Stomach (tissue), 9 donors: ENCODE results near the gene SEC24D. TPM values are rescaled to one million over a fixed set of nuclear protein-coding genes. Genes with fewer than 3 reads are reported as not detected.

Experiments used
- DNase-seq, 2 donors: peaks; one replicate each; pipeline versions ENCODE4 v3.0.0 to v3.0.0-alpha.2; 2013 to 2019
- H3K27ac ChIP-seq, 5 donors: fragments of 200-600 bp in 4 of 5; sonication (generic) in 4 of 5; one replicate each; pipeline ENCODE4 v1.5.1; 2013 to 2019; ENCODE audit warnings: mild to moderate bottlenecking in 1 of 5, moderate library complexity in 1 of 5
- H3K27me3 ChIP-seq, 3 donors: fragments of 200-600 bp; sonication (generic); one replicate each; pipeline ENCODE4 v1.5.1; 2017 to 2019; ENCODE audit warnings: mixed run types in 1 of 3
- H3K36me3 ChIP-seq, 4 donors: fragments of 200-600 bp; sonication (generic); 1 replicate in 3 of 4; 2 replicates in 1 of 4; pipeline ENCODE4 v1.5.1; 2016 to 2019
- H3K4me1 ChIP-seq, 4 donors: fragments of 200-600 bp; sonication (generic); one replicate each; pipeline ENCODE4 v1.5.1; 2016 to 2019
- H3K4me3 ChIP-seq, 4 donors: fragments of 200-600 bp; sonication (generic) in 3 of 4; one replicate each; pipeline ENCODE4 v1.5.1; 2016 to 2019; ENCODE audit warnings: mild to moderate bottlenecking in 1 of 4
- H3K9me3 ChIP-seq, 4 donors: fragments of 200-600 bp; sonication (generic); one replicate each; pipeline ENCODE4 v1.5.1; 2016 to 2019
- CTCF ChIP-seq, 7 experiments: fragments of 450-650 bp in 4 of 7; fragments of 200-600 bp in 3 of 7; sonication (generic) in 3 of 7; IDR thresholded peaks; one replicate each; pipeline ENCODE4 v1.5.1; 2016 to 2019; ENCODE audit warnings: antibody characterized with exemption in 7 of 7, control low read depth in 2 of 7, mild to moderate bottlenecking in 1 of 7
- EP300 ChIP-seq: sonication (generic); formaldehyde crosslinking; IDR thresholded peaks from one replicate; pipeline ENCODE4 v1.6.1; 2017; ENCODE audit warnings: antibody characterized with exemption
- POLR2A ChIP-seq, 4 donors: fragments of 450-650 bp; IDR thresholded peaks; one replicate each; pipeline ENCODE4 v1.6.1; 2016; ENCODE audit warnings: antibody characterized with exemption in 4 of 4, control low read depth in 2 of 4, mild to moderate bottlenecking in 1 of 4, moderate library complexity in 1 of 4
- POLR2AphosphoS5 ChIP-seq, 3 donors: sonication (generic); formaldehyde crosslinking; IDR thresholded peaks; one replicate each; pipeline ENCODE4 v1.6.1; 2016; ENCODE audit warnings: antibody characterized with exemption in 3 of 3
- WGBS, 5 donors: extraction: QIAGEN DNeasy Blood & Tissue Kit in 3 of 5; methylation state at CpG; one replicate each; pipeline versions ENCODE4 v1.1.5 to v1.1.7; 2013 to 2018; 5-methylcytosine and 5-hydroxymethylcytosine counted together
- intact Hi-C: fragments of 100-400 bp; cut with DNase I; formaldehyde crosslinking; loops from one replicate; pipeline ENCODE4 v1.15.1; 2023; ENCODE audit warnings: low total_unique reads
- polyA plus RNA-seq, 3 donors: library from polyadenylated mRNA; stranded (reverse); fragments of 200-250 nt; gene quantifications; one replicate each; pipeline ENCODE4 v1.2.3, GENCODE V29; 2013
- total RNA-seq, 5 donors: library from RNA; depleted of rRNA; stranded (reverse); fragments of >200 nt; gene quantifications; one replicate each; pipeline versions ENCODE4 v1.1.0 to v1.2.3, GENCODE V29; 2014 to 2016
- donor health status: healthy with polysubstance abuse.
- donor health status: Bipolar disorder and iron deficiency.
- donor health status: healthy.

Gene SEC24D
- total and polyA plus RNA-seq, 8 donors = 6.7 to 132 (median 29.0) TPM

DNA sequence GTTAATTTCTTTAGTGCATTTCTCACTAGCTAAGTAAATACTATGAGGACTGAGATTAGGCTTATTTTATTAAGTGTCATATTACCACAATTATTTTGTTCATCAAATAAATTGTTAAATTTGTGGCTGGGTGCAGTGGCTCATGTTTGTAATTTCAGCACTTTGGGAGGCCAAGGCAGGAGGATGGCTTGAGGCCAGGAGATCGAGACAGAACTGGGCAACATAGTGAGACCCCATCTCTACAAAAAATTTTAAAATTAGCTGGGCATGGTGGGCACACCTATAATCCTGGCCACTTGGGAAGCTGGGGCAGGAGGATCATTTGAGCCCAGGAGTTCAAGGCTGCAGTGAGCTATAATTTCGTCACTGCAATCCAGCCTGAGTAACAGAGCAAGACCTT, 6.8 kb downstream of the SEC24D start:
- 87 to 98% (median 91%) methylated on average over 2 of the region's 2 CpGs for WGBS, 5 donors
- intact Hi-C loops = no loop called here
- TF ChIP-seq EP300 = no peak
- TF ChIP-seq CTCF (IDR thresholded peaks at IDR 0.05) = no peak
- TF ChIP-seq POLR2A (IDR thresholded peaks at IDR 0.05) = no peak
- TF ChIP-seq POLR2AphosphoS5 (IDR thresholded peaks at IDR 0.05) = no peak

DNA sequence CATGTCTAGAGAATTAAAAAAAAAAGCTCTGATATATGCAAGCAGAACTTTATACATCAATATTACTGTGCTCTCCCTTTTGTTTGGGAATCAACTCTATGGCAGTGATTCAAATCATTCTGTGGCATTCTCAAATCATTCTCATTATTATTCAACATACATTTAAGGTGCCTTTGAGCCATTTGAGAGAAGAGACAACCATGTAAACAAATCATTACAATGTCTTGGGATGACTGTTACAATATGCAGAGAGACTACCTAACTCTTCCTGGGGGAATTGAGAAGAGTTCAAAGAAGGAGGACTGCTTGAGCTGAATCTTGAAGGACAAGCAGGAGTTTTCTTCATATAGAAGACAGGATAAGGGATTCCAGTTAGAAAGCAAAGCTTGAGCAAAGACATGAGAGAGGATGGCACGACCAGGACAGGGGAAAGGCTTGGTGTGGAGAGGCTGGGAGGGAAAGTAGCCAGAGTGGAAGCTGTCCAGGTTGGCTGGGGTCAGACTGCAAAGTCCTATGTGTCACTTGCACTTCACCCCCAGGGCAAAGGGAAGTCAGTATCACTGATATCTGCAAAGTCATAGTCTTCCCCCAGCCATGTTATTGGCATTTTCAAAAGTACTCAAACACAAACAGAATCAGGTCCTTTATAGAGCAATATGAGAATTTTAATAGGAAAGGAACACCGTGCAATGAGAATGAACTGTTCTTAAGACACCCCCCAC, 9.0 kb downstream of the SEC24D start:
- DNase-seq = no peak
- H3K4me3 ChIP-seq = no peak overlapping the region
- H3K27ac ChIP-seq = no peak overlapping the region
- WGBS, 5 donors = 66 to 82% (median 75%) methylated on average over 2 of the region's 2 CpGs
- no peaks in the 10 kb centered on the region for H3K9me3 ChIP-seq
- TF ChIP-seq POLR2AphosphoS5 (IDR thresholded peaks at IDR 0.05) (no peak), CTCF (IDR thresholded peaks at IDR 0.05) (no peak), POLR2A (IDR thresholded peaks at IDR 0.05) (no peak), EP300 (no peak)
- H3K4me1 ChIP-seq = peaks cover 36 to 95% (median 69%) of the 10 kb centered on the region in 4 donors
- H3K36me3 ChIP-seq = peaks cover 6 to 61% (median 54%) of the 10 kb centered on the region in 4 donors
- intact Hi-C loops = no loop called here
- no peaks in the 10 kb centered on the region for H3K27me3 ChIP-seq

More for the DNA sequence above, 6.8 kb downstream of the SEC24D start:
- Histone ChIP-seq H3K27ac (no peak overlapping the region), H3K4me1 (peaks cover 30 to 95% (median 67%) of the 10 kb centered on the region in 4 donors), H3K9me3 (no peaks in the 10 kb centered on the region), H3K36me3 (peaks cover 18 to 56% (median 53%) of the 10 kb centered on the region in 4 donors), H3K4me3 (no peak overlapping the region), H3K27me3 (no peaks in the 10 kb centered on the region)
- DNase-seq = no peak

- peak overlapping the region in 1 of 5 donors; percentile 21 for H3K27ac ChIP-seq
- H3K27me3 ChIP-seq = no peaks in the 10 kb centered on the region
- TF ChIP-seq POLR2A (IDR thresholded peaks at IDR 0.05) (no peak), EP300 (no peak), POLR2AphosphoS5 (IDR thresholded peaks at IDR 0.05) (no peak), CTCF (IDR thresholded peaks at IDR 0.05) (no peak)
- DNase-seq = no peak
- peaks cover 1 to 53% (median 43%) of the 10 kb centered on the region in 4 donors for H3K36me3 ChIP-seq
- H3K9me3 ChIP-seq = no peaks in the 10 kb centered on the region
- peaks cover 35 to 93% (median 62%) of the 10 kb centered on the region in 4 donors for H3K4me1 ChIP-seq
- H3K4me3 ChIP-seq = no peak overlapping the region
- intact Hi-C loops = no loop called here
- 75 to 86% (median 77%) methylated on average over 3 of the region's 3 CpGs for WGBS, 5 donors
Observed at GRCh38 chr4:118825799-118826198, 10.1 kb downstream of the SEC24D start.

DNA sequence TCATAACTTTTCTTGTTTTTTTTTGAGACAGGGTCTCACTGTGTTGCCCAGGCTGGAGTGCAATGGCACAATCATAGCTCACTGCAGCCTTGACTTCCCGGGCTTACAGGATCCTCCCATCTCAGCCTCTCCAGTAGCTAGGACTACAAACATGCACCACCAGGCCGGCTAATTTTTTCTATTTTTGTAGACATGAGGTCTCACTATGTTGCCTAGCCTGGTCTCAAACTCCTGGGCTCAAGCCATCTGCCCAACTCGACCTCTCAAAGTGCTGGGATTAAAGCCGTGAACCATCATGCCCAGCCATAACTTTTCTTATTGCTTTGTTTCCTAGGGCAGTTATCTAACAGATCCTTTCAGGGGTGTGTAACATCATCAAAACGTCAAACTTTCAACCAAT, 11.8 kb downstream of the SEC24D start:
- TF ChIP-seq CTCF (IDR thresholded peaks at IDR 0.05) (no peak), POLR2AphosphoS5 (IDR thresholded peaks at IDR 0.05) (no peak), POLR2A (IDR thresholded peaks at IDR 0.05) (no peak)
- intact Hi-C loops = no loop called here

More for the DNA sequence above, 11.8 kb downstream of the SEC24D start:
- no peaks in the 10 kb centered on the region for H3K27me3 ChIP-seq
- no peaks in the 10 kb centered on the region for H3K9me3 ChIP-seq
- peaks cover 34 to 78% (median 55%) of the 10 kb centered on the region in 4 donors for H3K4me1 ChIP-seq
- H3K27ac ChIP-seq = peak overlapping the region in 1 of 5 donors; percentile 36
- no peak for DNase-seq
- peaks cover 0 to 39% (median 29%) of the 10 kb centered on the region in 4 donors for H3K36me3 ChIP-seq
- WGBS, 5 donors = 84 to 92% (median 87%) methylated on average over 5 of the region's 5 CpGs
- H3K4me3 ChIP-seq = no peak overlapping the region
